ENCODE results near the gene FBXW7. TPM values are rescaled to one million over a fixed set of nuclear protein-coding genes. Genes with fewer than 3 reads are reported as not detected.

The FBXW7 gene
- total and polyA plus RNA-seq, 2 of the 8 experiments (the other 6 are each of a cell fraction or from before 2014, with no cell fraction given) = 6.0 to 26.7 TPM

- Histone ChIP-seq H3K18ac (ENCODE audit: extremely low read depth, low read length) (no peak overlapping the region), H3K14ac (ENCODE audit: insufficient read length) (no peak overlapping the region), H3K9ac (replicated peaks in 1 of 4; ENCODE audit: extremely low read depth in 1 of 4, low read depth in 3 of 4, low read length in 3 of 4) (no peak overlapping the region), H4K8ac (ENCODE audit: extremely low read depth, insufficient read depth, low read length) (no peak overlapping the region), H3K23me2 (ENCODE audit: low read depth, low read length) (no peaks in the 10 kb centered on the region), H3K79me2 (ENCODE audit: control insufficient read depth in 1 of 2, insufficient read depth in 2 of 2, low read length in 2 of 2) (peaks cover 0 to 89% of the 10 kb centered on the region in 2 experiments; a peak in 2 of 4 replicates), H2AFZ (ENCODE audit: low read length) (no peak overlapping the region), H4K91ac (replicated peaks; ENCODE audit: insufficient read length, low read length) (no peak overlapping the region), H3K27me3 (replicated peaks in 1 of 4; ENCODE audit: control insufficient read depth in 3 of 4, extremely low read depth in 1 of 4, insufficient read depth in 3 of 4, low read length in 3 of 4) (no peaks in the 10 kb centered on the region), H3K23ac (ENCODE audit: insufficient read length) (no peak overlapping the region), H2AK5ac (ENCODE audit: low read depth, low read length) (no peak overlapping the region), H2BK12ac (ENCODE audit: low read depth, low read length) (no peak overlapping the region), H3K36me3 (ENCODE audit: control insufficient read depth in 2 of 4, insufficient read depth in 4 of 4, low read length in 3 of 4) (no peaks in the 10 kb centered on the region), H3K4ac (replicated peaks; ENCODE audit: insufficient read length, low read depth, low read length) (no peak overlapping the region), H2BK20ac (ENCODE audit: low read length) (no peak overlapping the region), H3K27ac (ENCODE audit: low read depth, low read length) (no peak overlapping the region), H4K5ac (ENCODE audit: insufficient read length, low read depth, low read length) (no peak overlapping the region), H3K9me3 (ENCODE audit: insufficient read depth in 2 of 2, low read depth in 1 of 2, low read length in 1 of 2) (no peaks in the 10 kb centered on the region), H3K4me3 (ENCODE audit: extremely low read depth in 1 of 4, insufficient read depth in 2 of 4, low read depth in 3 of 4, low read length in 4 of 4) (no peak overlapping the region), H2BK120ac (replicated peaks; ENCODE audit: low read depth, low read length) (no peak overlapping the region), H3K4me1 (replicated peaks in 1 of 4; ENCODE audit: control insufficient read depth in 3 of 4, insufficient read depth in 4 of 4, low read length in 3 of 4) (no peaks in the 10 kb centered on the region; a peak in 1 of 7 replicates), H4K20me1 (replicated peaks in 1 of 2; ENCODE audit: control insufficient read depth in 1 of 2, insufficient read depth in 2 of 2, low read length in 2 of 2) (peaks cover 0 to 4% of the 10 kb centered on the region in 2 experiments), H2BK5ac (ENCODE audit: low read depth, low read length) (no peak overlapping the region), H3K56ac (replicated peaks; ENCODE audit: insufficient read length, low read depth, low read length) (no peak overlapping the region), H2BK15ac (ENCODE audit: low read length) (no peak overlapping the region), H3K4me2 (ENCODE audit: insufficient read depth in 1 of 2, low read depth in 2 of 2, low read length in 2 of 2) (no peak overlapping the region), H3K79me1 (ENCODE audit: low read depth, low read length) (no peaks in the 10 kb centered on the region)
- TF ChIP-seq CEBPB (IDR thresholded peaks at IDR 0.05; ENCODE audit: low read depth, low read length) (no peak), BCL11A (IDR thresholded peaks at IDR 0.05; ENCODE audit: low read depth in 2 of 2, low read length in 2 of 2) (no peak), RXRA (IDR thresholded peaks at IDR 0.05; ENCODE audit: insufficient read depth, low read depth, low read length) (no peak), SP1 (IDR thresholded peaks at IDR 0.05; ENCODE audit: low read depth, low read length) (no peak), CHD1 (IDR thresholded peaks at IDR 0.05; ENCODE audit: low read depth, low read length) (no peak), EP300 (IDR thresholded peaks at IDR 0.05; ENCODE audit: borderline replicate concordance in 1 of 2, low read depth in 2 of 2, low read length in 2 of 2) (no peak)
- DNase-seq (ENCODE audit: low read depth in 1 of 2, low spot score in 2 of 2) = no peak
- WGBS, 2 experiments (ENCODE audit: extremely low coverage in 1 of 2, insufficient coverage in 1 of 2, insufficient read length in 1 of 2, insufficient replicate concordance in 2 of 2, low coverage in 1 of 2, low lambda C conversion rate in 2 of 2, missing lambda C conversion rate in 1 of 2) = 81% methylated on average over 2 of the region's 2 CpGs; no CpG with 5 or more reads in 1 of the 2 experiments
- ChIA-PET POLR2A (ENCODE audit: partially characterized antibody) (interaction anchor here (0.9 to 1.3 kb wide), 2 partner anchors 14 to 83 kb away, joined by 3 read pairs; partner anchors contain the start of gene FBXW7), CTCF (ENCODE audit: partially characterized antibody) (interaction anchor here (0.7 to 2.6 kb wide), 6 partner anchors 9 to 154 kb away, joined by 3 to 12 read pairs (median 3); partner anchors contain the start of gene FBXW7)
- FAIRE-seq = no peak
Observed at GRCh38 chr4:152522245-152522644, 13.6 kb downstream of the FBXW7 start.
